Natural killer cell treated with Interleukin-12 subunit alpha and Interleukin-12 subunit beta and Interleukin-15 and Interleukin-18, amount 100 ng/mL, for 72 hours (primary cell): Measurements from ENCODE around the gene JUND. TPM values are rescaled to one million over a fixed set of nuclear protein-coding genes. Genes with fewer than 3 reads are reported as not detected.

Source experiments
- ATAC-seq, 2 donors: fragments of 150-1000 bp; cut with Tn5 transposase in 1 of 2; sonication (Bioruptor Pico), chemical (Tn5 transposase) in 1 of 2; 2 replicates each; pipeline ENCODE4 v1.10.0; 2021
- DNase-seq: peaks from one replicate; pipeline ENCODE4 v3.0.0; 2022; ENCODE audit warnings: low spot score
- H3K27ac Mint-ChIP-seq, 2 donors: 1 replicate in 1 of 2; 2 replicates in 1 of 2; pipeline ENCODE4 v1.8.0; 2022; ENCODE audit warnings: mixed read lengths in 2 of 2, mild to moderate bottlenecking in 1 of 2, moderate library complexity in 1 of 2
- H3K27me3 Mint-ChIP-seq, 2 donors: 1 replicate in 1 of 2; 2 replicates in 1 of 2; pipeline ENCODE4 v1.8.0; 2022; ENCODE audit warnings: mixed read lengths in 2 of 2
- H3K36me3 Mint-ChIP-seq: one replicate; pipeline ENCODE4 v1.8.0; 2022; ENCODE audit warnings: mixed read lengths
- H3K4me1 Mint-ChIP-seq, 2 donors: 1 replicate in 1 of 2; 2 replicates in 1 of 2; pipeline ENCODE4 v1.8.0; 2022; ENCODE audit warnings: low read depth in 2 of 2, mixed read lengths in 2 of 2, mild to moderate bottlenecking in 1 of 2
- H3K4me3 Mint-ChIP-seq: one replicate; pipeline ENCODE4 v1.8.0; 2022; ENCODE audit warnings: mixed read lengths
- H3K9me3 Mint-ChIP-seq: 2 replicates; pipeline ENCODE4 v1.8.0; 2022; ENCODE audit warnings: mixed read lengths
- total RNA-seq, 2 donors: library from RNA; stranded (reverse); gene quantifications; one replicate each; pipeline ENCODE4 v1.2.3, GENCODE V29; 2022

Gene JUND
- total RNA-seq, 2 donors from 2014 or later, result 218 to 267 TPM

- H3K4me1 Mint-ChIP-seq, result no peaks in the 10 kb centered on the region
- no peak overlapping the region for H3K4me3 Mint-ChIP-seq
- no peaks in the 10 kb centered on the region for H3K9me3 Mint-ChIP-seq
- ATAC-seq, result no peak
- H3K36me3 Mint-ChIP-seq, result no peaks in the 10 kb centered on the region
- peaks cover 0 to 3% of the 10 kb centered on the region in 2 donors for H3K27me3 Mint-ChIP-seq
- no peak for DNase-seq
- H3K27ac Mint-ChIP-seq, result no peak overlapping the region
Observed at GRCh38 chr19:18245297-18245696, 36.1 kb downstream of the JUND start.

GRCh38 chr19:18239303-18239702 lies 42.1 kb downstream of the JUND start:
- H3K36me3 Mint-ChIP-seq, result no peaks in the 10 kb centered on the region
- no peak overlapping the region for H3K4me3 Mint-ChIP-seq
- DNase-seq (no peak), ATAC-seq (no peak)
- peaks cover 0 to 3% of the 10 kb centered on the region in 2 donors for H3K4me1 Mint-ChIP-seq
- H3K9me3 Mint-ChIP-seq, result no peaks in the 10 kb centered on the region
- no peak overlapping the region for H3K27ac Mint-ChIP-seq
- H3K27me3 Mint-ChIP-seq, result peaks cover 9 to 24% of the 10 kb centered on the region in 2 donors

- Mint-ChIP-seq H3K27me3 (peaks cover 41 to 47% of the 10 kb centered on the region in 2 donors), H3K4me3 (no peak overlapping the region), H3K36me3 (no peaks in the 10 kb centered on the region), H3K27ac (no peak overlapping the region), H3K4me1 (peaks cover 0 to 11% of the 10 kb centered on the region in 2 donors), H3K9me3 (no peaks in the 10 kb centered on the region)
- DNase-seq (no peak), ATAC-seq (no peak)
Observed at GRCh38 chr19:18234194-18234593, 47.2 kb downstream of the JUND start.

- H3K27ac Mint-ChIP-seq, result peak overlapping the region in 1 of 2 donors; percentile 23
Observed at GRCh38 chr19:18233224-18233825, 48.1 kb downstream of the JUND start.

GRCh38 chr19:18232540-18233223 lies 48.7 kb downstream of the JUND start:
- Mint-ChIP-seq H3K9me3 (no peaks in the 10 kb centered on the region), H3K27ac (no peak overlapping the region), H3K27me3 (peaks cover 44 to 45% of the 10 kb centered on the region in 2 donors), H3K36me3 (no peaks in the 10 kb centered on the region), H3K4me1 (peaks cover 0 to 11% of the 10 kb centered on the region in 2 donors), H3K4me3 (no peak overlapping the region)
- DNase-seq, result no peak
- no peak for ATAC-seq

More at GRCh38 chr19:18233224-18233825, 48.1 kb downstream of the JUND start:
- Mint-ChIP-seq H3K4me3 (no peak overlapping the region), H3K36me3 (no peaks in the 10 kb centered on the region), H3K27me3 (peaks cover 41 to 45% of the 10 kb centered on the region in 2 donors), H3K4me1 (peaks cover 0 to 11% of the 10 kb centered on the region in 2 donors), H3K9me3 (no peaks in the 10 kb centered on the region)
- ATAC-seq (peak; percentile 42 to 74), DNase-seq (no peak)

- Mint-ChIP-seq H3K4me1 (peaks cover 0 to 16% of the 10 kb centered on the region in 2 donors), H3K4me3 (no peak overlapping the region), H3K9me3 (no peaks in the 10 kb centered on the region), H3K27me3 (peaks cover 47 to 53% of the 10 kb centered on the region in 2 donors), H3K36me3 (no peaks in the 10 kb centered on the region), H3K27ac (no peak overlapping the region)
- no peak for DNase-seq
- no peak for ATAC-seq
Observed at GRCh38 chr19:18231775-18232174, 49.6 kb downstream of the JUND start.

GRCh38 chr19:18230941-18231734 lies 50.3 kb downstream of the JUND start:
- no peaks in the 10 kb centered on the region for H3K36me3 Mint-ChIP-seq
- H3K27ac Mint-ChIP-seq, result no peak overlapping the region
- no peaks in the 10 kb centered on the region for H3K9me3 Mint-ChIP-seq
- DNase-seq (no peak), ATAC-seq (no peak)
- H3K27me3 Mint-ChIP-seq, result peaks cover 42 to 54% of the 10 kb centered on the region in 2 donors
- no peak overlapping the region for H3K4me3 Mint-ChIP-seq
- peaks cover 0 to 17% of the 10 kb centered on the region in 2 donors for H3K4me1 Mint-ChIP-seq

GRCh38 chr19:18229915-18230314 lies 51.5 kb downstream of the JUND start:
- Mint-ChIP-seq H3K4me3 (no peak overlapping the region), H3K27ac (peak overlapping the region in 1 of 2 donors; percentile 52), H3K9me3 (no peaks in the 10 kb centered on the region), H3K36me3 (no peaks in the 10 kb centered on the region), H3K4me1 (peaks cover 4 to 24% of the 10 kb centered on the region in 2 donors), H3K27me3 (peaks cover 33 to 45% of the 10 kb centered on the region in 2 donors)
- ATAC-seq (no peak), DNase-seq (no peak)

Other genes with a start within 250 kb of the JUND start
- 100 to 1,000 TPM; 109 to 124 TPM for gene IL12RB1, start 194.7 kb downstream of the JUND start, total RNA-seq
- 10 to 100 TPM; 30.3 to 31.4 TPM for gene MAST3, start 183.8 kb downstream of the JUND start, total RNA-seq
- gene PIK3R2, start 128.5 kb downstream of the JUND start, total RNA-seq, result 10 to 100 TPM; 12.6 to 20.1 TPM
- 100 to 1,000 TPM in 1 of 2 donors, 10 to 100 TPM in 1; 76.2 to 139 TPM for gene IFI30, start 107.8 kb downstream of the JUND start, total RNA-seq
- 10 to 100 TPM; 17.4 to 34.2 TPM for gene MPV17L2, start 88.4 kb downstream of the JUND start, total RNA-seq
- gene RAB3A, start 77.6 kb downstream of the JUND start, total RNA-seq, result 1 to 10 TPM; 3.9 to 5.1 TPM
- 1 to 10 TPM in 1 of 2 donors, under 1 TPM in 1; 0.22 to 1.4 TPM for gene PDE4C, start 55.2 kb downstream of the JUND start, total RNA-seq
- gene IQCN, start 7.2 kb downstream of the JUND start, total RNA-seq, result 1 to 10 TPM; 1.5 to 4.0 TPM
- gene LSM4, start 41.5 kb upstream of the JUND start, total RNA-seq, result 100 to 1,000 TPM; 153 to 223 TPM
- gene PGPEP1, start 59.0 kb upstream of the JUND start, total RNA-seq, result 10 to 100 TPM; 42.1 to 50.7 TPM
- under 1 TPM in 1 of 2 donors, not detected in 1; 0.71 TPM for gene GDF15, start 104.5 kb upstream of the JUND start, total RNA-seq
- gene LRRC25, start 116.0 kb upstream of the JUND start, total RNA-seq, result not detected
- 100 to 1,000 TPM; 112 to 271 TPM for gene SSBP4, start 137.8 kb upstream of the JUND start, total RNA-seq
- gene ISYNA1, start 156.5 kb upstream of the JUND start, total RNA-seq, result 10 to 100 TPM; 19.0 to 25.6 TPM
- gene ELL, start 240.4 kb upstream of the JUND start, total RNA-seq, result 10 to 100 TPM; 52.3 to 75.2 TPM